ENCODE results near the gene FAM83D. TPM values are rescaled to one million over a fixed set of nuclear protein-coding genes. Genes with fewer than 3 reads are reported as not detected.

FAM83D gene
- polyA plus RNA-seq (2013, experiment 1 of 2): 36.7 TPM
- polyA plus RNA-seq (2013, experiment 2 of 2): 37.2 TPM

- H2AFZ ChIP-seq (ENCODE audit: low read length): peak within 1 kb of the TSS; percentile 93
- peak within 1 kb of the TSS; percentile 86 for H3K4me2 ChIP-seq (ENCODE audit: insufficient read depth, low read length, poor library complexity, severe bottlenecking)
- peak within 1 kb of the TSS; percentile 44 for H2BK120ac ChIP-seq (ENCODE audit: low read depth, low read length)
- H3K79me1 ChIP-seq (ENCODE audit: low read depth, low read length): peaks cover 18% of the 10 kb centered on the region
- no peak within 1 kb of the TSS for H4K91ac ChIP-seq (ENCODE audit: low read depth, low read length, poor library complexity)
- peak; percentile 94 for DNase-seq (ENCODE audit: low spot score)
- peak within 1 kb of the TSS; percentile 90 to 96 for H3K4me3 ChIP-seq (ENCODE audit: low read length in 2 of 2)
- H3K27ac ChIP-seq (replicated peaks; ENCODE audit: low read length): peak within 1 kb of the TSS; percentile 21
- peak within 1 kb of the TSS; percentile 97 for H3K9ac ChIP-seq (ENCODE audit: low read depth, low read length, poor library complexity)
- peak within 1 kb of the TSS; percentile 13 for H3K4ac ChIP-seq (ENCODE audit: low read length)
- peak within 1 kb of the TSS; percentile 85 for H2BK5ac ChIP-seq (ENCODE audit: low read length)
- no peak within 1 kb of the TSS for H2BK12ac ChIP-seq (ENCODE audit: low read length)
- peaks cover 8 to 29% of the 10 kb centered on the region in 2 donors for H3K36me3 ChIP-seq (replicated peaks in 1 of 2; ENCODE audit: control insufficient read depth in 2 of 2, insufficient read depth in 2 of 2, low read length in 2 of 2)
- no peak within 1 kb of the TSS for H4K8ac ChIP-seq (ENCODE audit: low read depth, low read length)
- peaks cover 5 to 16% of the 10 kb centered on the region in 2 donors for H3K4me1 ChIP-seq (ENCODE audit: control insufficient read depth in 2 of 2, insufficient read depth in 1 of 2, low read depth in 1 of 2, low read length in 2 of 2)
- H2AK5ac ChIP-seq (ENCODE audit: low read depth, low read length): peak within 1 kb of the TSS; percentile 90
- H3K23ac ChIP-seq (ENCODE audit: low read depth, low read length, poor library complexity): peak within 1 kb of the TSS; percentile 97
- H3K27me3 ChIP-seq (ENCODE audit: control insufficient read depth in 3 of 3, insufficient read depth in 3 of 3, low read depth in 1 of 3, low read length in 3 of 3): no peaks in the 10 kb centered on the region
- no peaks in the 10 kb centered on the region for H3K9me3 ChIP-seq (replicated peaks in 1 of 2; ENCODE audit: control insufficient read depth in 2 of 2, insufficient read depth in 1 of 2, low read depth in 1 of 2, low read length in 2 of 2)
- H3K18ac ChIP-seq (ENCODE audit: low read length): peak within 1 kb of the TSS; percentile 96
- WGBS, 2 donors (ENCODE audit: extremely low coverage in 2 of 2, insufficient read length in 2 of 2, insufficient replicate concordance in 1 of 2): no CpG with 5 or more reads among the region's 95 CpGs
- H3K14ac ChIP-seq (ENCODE audit: low read length): peak within 1 kb of the TSS; percentile 100
- peak within 1 kb of the TSS; percentile 93 for H2BK15ac ChIP-seq (ENCODE audit: low read length)
Observed at GRCh38 chr20:38926142-38926933, at the start of gene FAM83D. TSS of gene FAM83D (plus strand) at chr20:38926417. CDS start at chr20:38926443, 26 bp downstream.

GRCh38 chr20:38877483-38877882 is 48.7 kb upstream of the FAM83D start:
- H4K91ac ChIP-seq (ENCODE audit: low read depth, low read length, poor library complexity): no peak overlapping the region

GRCh38 chr20:38878866-38879265 is 47.4 kb upstream of the FAM83D start:
- Histone ChIP-seq H3K79me1 (ENCODE audit: low read depth, low read length) (no peaks in the 10 kb centered on the region), H3K9me3 (replicated peaks in 1 of 2; ENCODE audit: control insufficient read depth in 2 of 2, insufficient read depth in 1 of 2, low read depth in 1 of 2, low read length in 2 of 2) (no peaks in the 10 kb centered on the region), H3K27ac (replicated peaks; ENCODE audit: low read length) (no peak overlapping the region), H4K91ac (ENCODE audit: low read depth, low read length, poor library complexity) (no peak overlapping the region), H2BK5ac (ENCODE audit: low read length) (no peak overlapping the region), H3K4ac (ENCODE audit: low read length) (no peak overlapping the region), H3K14ac (ENCODE audit: low read length) (no peak overlapping the region), H3K4me2 (ENCODE audit: insufficient read depth, low read length, poor library complexity, severe bottlenecking) (no peak overlapping the region), H3K4me3 (ENCODE audit: low read length in 2 of 2) (no peak overlapping the region), H2BK12ac (ENCODE audit: low read length) (no peak overlapping the region), H2BK15ac (ENCODE audit: low read length) (no peak overlapping the region), H2AK5ac (ENCODE audit: low read depth, low read length) (no peak overlapping the region), H4K8ac (ENCODE audit: low read depth, low read length) (no peak overlapping the region), H2AFZ (ENCODE audit: low read length) (no peak overlapping the region), H3K18ac (ENCODE audit: low read length) (no peak overlapping the region), H3K4me1 (ENCODE audit: control insufficient read depth in 2 of 2, insufficient read depth in 1 of 2, low read depth in 1 of 2, low read length in 2 of 2) (peaks cover 0 to 9% of the 10 kb centered on the region in 2 donors), H3K23ac (ENCODE audit: low read depth, low read length, poor library complexity) (no peak overlapping the region), H2BK120ac (ENCODE audit: low read depth, low read length) (no peak overlapping the region), H3K27me3 (ENCODE audit: control insufficient read depth in 3 of 3, insufficient read depth in 3 of 3, low read depth in 1 of 3, low read length in 3 of 3) (peaks cover 0 to 2% (median 0%) of the 10 kb centered on the region in 3 experiments), H3K36me3 (replicated peaks in 1 of 2; ENCODE audit: control insufficient read depth in 2 of 2, insufficient read depth in 2 of 2, low read length in 2 of 2) (no peaks in the 10 kb centered on the region), H3K9ac (ENCODE audit: low read depth, low read length, poor library complexity) (no peak overlapping the region)
- DNase-seq (ENCODE audit: low spot score): peak; percentile 44
- WGBS, 2 donors (ENCODE audit: extremely low coverage in 2 of 2, insufficient read length in 2 of 2, insufficient replicate concordance in 1 of 2): no CpG with 5 or more reads among the region's 9 CpGs

More at GRCh38 chr20:38877483-38877882, 48.7 kb upstream of the FAM83D start:
- H3K4me3 ChIP-seq (ENCODE audit: low read length in 2 of 2): no peak overlapping the region
- H2BK12ac ChIP-seq (ENCODE audit: low read length): no peak overlapping the region
- peaks cover 0 to 2% (median 0%) of the 10 kb centered on the region in 3 experiments for H3K27me3 ChIP-seq (ENCODE audit: control insufficient read depth in 3 of 3, insufficient read depth in 3 of 3, low read depth in 1 of 3, low read length in 3 of 3)
- no peaks in the 10 kb centered on the region for H3K9me3 ChIP-seq (replicated peaks in 1 of 2; ENCODE audit: control insufficient read depth in 2 of 2, insufficient read depth in 1 of 2, low read depth in 1 of 2, low read length in 2 of 2)
- no peaks in the 10 kb centered on the region for H3K79me1 ChIP-seq (ENCODE audit: low read depth, low read length)
- H2BK15ac ChIP-seq (ENCODE audit: low read length): no peak overlapping the region
- no peak overlapping the region for H3K27ac ChIP-seq (replicated peaks; ENCODE audit: low read length)
- no peak overlapping the region for H3K18ac ChIP-seq (ENCODE audit: low read length)
- WGBS, 2 donors (ENCODE audit: extremely low coverage in 2 of 2, insufficient read length in 2 of 2, insufficient replicate concordance in 1 of 2): no CpG with 5 or more reads among the region's 6 CpGs
- peaks cover 0 to 9% of the 10 kb centered on the region in 2 donors for H3K4me1 ChIP-seq (ENCODE audit: control insufficient read depth in 2 of 2, insufficient read depth in 1 of 2, low read depth in 1 of 2, low read length in 2 of 2)
- no peak overlapping the region for H4K8ac ChIP-seq (ENCODE audit: low read depth, low read length)
- no peak overlapping the region for H3K4me2 ChIP-seq (ENCODE audit: insufficient read depth, low read length, poor library complexity, severe bottlenecking)
- no peaks in the 10 kb centered on the region for H3K36me3 ChIP-seq (replicated peaks in 1 of 2; ENCODE audit: control insufficient read depth in 2 of 2, insufficient read depth in 2 of 2, low read length in 2 of 2)
- H3K14ac ChIP-seq (ENCODE audit: low read length): no peak overlapping the region
- no peak overlapping the region for H2BK5ac ChIP-seq (ENCODE audit: low read length)
- H3K23ac ChIP-seq (ENCODE audit: low read depth, low read length, poor library complexity): no peak overlapping the region
- no peak overlapping the region for H3K4ac ChIP-seq (ENCODE audit: low read length)
- no peak overlapping the region for H3K9ac ChIP-seq (ENCODE audit: low read depth, low read length, poor library complexity)
- no peak for DNase-seq (ENCODE audit: low spot score)
- no peak overlapping the region for H2BK120ac ChIP-seq (ENCODE audit: low read depth, low read length)
- no peak overlapping the region for H2AFZ ChIP-seq (ENCODE audit: low read length)
- no peak overlapping the region for H2AK5ac ChIP-seq (ENCODE audit: low read depth, low read length)

- Histone ChIP-seq H4K91ac (ENCODE audit: low read depth, low read length, poor library complexity) (no peak overlapping the region), H3K4me1 (ENCODE audit: control insufficient read depth in 2 of 2, insufficient read depth in 1 of 2, low read depth in 1 of 2, low read length in 2 of 2) (no peaks in the 10 kb centered on the region), H2BK5ac (ENCODE audit: low read length) (no peak overlapping the region), H2AFZ (ENCODE audit: low read length) (no peak overlapping the region), H3K27ac (replicated peaks; ENCODE audit: low read length) (no peak overlapping the region), H2BK12ac (ENCODE audit: low read length) (no peak overlapping the region), H2BK120ac (ENCODE audit: low read depth, low read length) (no peak overlapping the region), H3K23ac (ENCODE audit: low read depth, low read length, poor library complexity) (no peak overlapping the region), H3K4me2 (ENCODE audit: insufficient read depth, low read length, poor library complexity, severe bottlenecking) (no peak overlapping the region), H2BK15ac (ENCODE audit: low read length) (no peak overlapping the region), H2AK5ac (ENCODE audit: low read depth, low read length) (no peak overlapping the region), H4K8ac (ENCODE audit: low read depth, low read length) (no peak overlapping the region), H3K27me3 (ENCODE audit: control insufficient read depth in 3 of 3, insufficient read depth in 3 of 3, low read depth in 1 of 3, low read length in 3 of 3) (peaks cover 0 to 2% (median 0%) of the 10 kb centered on the region in 3 experiments), H3K14ac (ENCODE audit: low read length) (no peak overlapping the region), H3K18ac (ENCODE audit: low read length) (no peak overlapping the region), H3K79me1 (ENCODE audit: low read depth, low read length) (no peaks in the 10 kb centered on the region), H3K4ac (ENCODE audit: low read length) (no peak overlapping the region), H3K9me3 (replicated peaks in 1 of 2; ENCODE audit: control insufficient read depth in 2 of 2, insufficient read depth in 1 of 2, low read depth in 1 of 2, low read length in 2 of 2) (no peaks in the 10 kb centered on the region), H3K4me3 (ENCODE audit: low read length in 2 of 2) (no peak overlapping the region), H3K9ac (ENCODE audit: low read depth, low read length, poor library complexity) (no peak overlapping the region), H3K36me3 (replicated peaks in 1 of 2; ENCODE audit: control insufficient read depth in 2 of 2, insufficient read depth in 2 of 2, low read length in 2 of 2) (no peaks in the 10 kb centered on the region)
- no CpG with 5 or more reads among the region's 14 CpGs for WGBS, 2 donors (ENCODE audit: extremely low coverage in 2 of 2, insufficient read length in 2 of 2, insufficient replicate concordance in 1 of 2)
- DNase-seq (ENCODE audit: low spot score): no peak
Observed at GRCh38 chr20:38880952-38881735, 45.1 kb upstream of the FAM83D start.
